ENCODE data around the gene BLM. TPM values are rescaled to one million over a fixed set of nuclear protein-coding genes. Genes with fewer than 3 reads are reported as not detected.
"Not testable (repeated sequence)": the region's sequence is repeated elsewhere in the genome, so short reads cannot be mapped to it uniquely, and the experiment has no call there.

BLM gene
- polyA plus RNA-seq, 1 of the 3 experiments (the other 2 are of a cell fraction), result 2.7 TPM

DNA sequence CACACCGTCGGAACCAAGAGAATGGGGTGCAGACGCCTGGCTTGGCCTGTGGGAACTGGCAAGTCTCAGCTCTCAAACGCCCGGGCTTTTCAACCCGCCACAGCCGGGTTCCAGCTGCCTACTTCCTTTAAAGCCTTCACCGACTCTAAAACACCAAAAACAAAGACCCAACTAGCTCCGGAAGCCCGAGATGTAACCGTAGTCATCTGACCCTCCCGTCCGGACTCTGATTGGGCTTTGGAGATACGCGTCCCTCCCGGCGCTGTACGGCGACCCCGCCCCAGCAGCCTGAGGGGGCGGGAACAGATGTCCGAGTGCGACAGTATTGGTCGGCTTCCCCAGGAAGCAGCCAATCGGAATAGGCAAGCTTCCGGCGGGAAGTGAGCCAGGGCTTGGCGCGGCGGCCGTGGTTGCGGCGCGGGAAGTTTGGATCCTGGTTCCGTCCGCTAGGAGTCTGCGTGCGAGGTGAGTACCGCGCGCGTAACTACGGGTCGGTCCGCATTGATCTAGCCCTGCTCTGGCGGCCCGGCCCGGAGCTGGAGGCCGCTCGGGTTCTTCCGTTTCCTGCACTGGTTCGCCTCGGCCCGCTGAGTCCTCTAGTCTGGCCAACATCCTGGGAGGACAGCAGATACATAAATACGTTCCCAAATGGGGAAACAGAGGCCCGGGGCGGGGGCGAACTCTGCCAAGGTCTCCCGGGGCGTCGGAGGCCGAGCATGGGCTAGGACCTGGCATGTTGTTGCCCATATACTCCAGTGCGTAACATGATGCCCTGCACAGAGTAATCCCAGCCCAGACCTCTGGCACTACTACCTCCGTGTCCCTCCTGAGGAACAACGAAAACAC lies at the start of gene BLM (continued):
- TF ChIP-seq, protein P1, sequence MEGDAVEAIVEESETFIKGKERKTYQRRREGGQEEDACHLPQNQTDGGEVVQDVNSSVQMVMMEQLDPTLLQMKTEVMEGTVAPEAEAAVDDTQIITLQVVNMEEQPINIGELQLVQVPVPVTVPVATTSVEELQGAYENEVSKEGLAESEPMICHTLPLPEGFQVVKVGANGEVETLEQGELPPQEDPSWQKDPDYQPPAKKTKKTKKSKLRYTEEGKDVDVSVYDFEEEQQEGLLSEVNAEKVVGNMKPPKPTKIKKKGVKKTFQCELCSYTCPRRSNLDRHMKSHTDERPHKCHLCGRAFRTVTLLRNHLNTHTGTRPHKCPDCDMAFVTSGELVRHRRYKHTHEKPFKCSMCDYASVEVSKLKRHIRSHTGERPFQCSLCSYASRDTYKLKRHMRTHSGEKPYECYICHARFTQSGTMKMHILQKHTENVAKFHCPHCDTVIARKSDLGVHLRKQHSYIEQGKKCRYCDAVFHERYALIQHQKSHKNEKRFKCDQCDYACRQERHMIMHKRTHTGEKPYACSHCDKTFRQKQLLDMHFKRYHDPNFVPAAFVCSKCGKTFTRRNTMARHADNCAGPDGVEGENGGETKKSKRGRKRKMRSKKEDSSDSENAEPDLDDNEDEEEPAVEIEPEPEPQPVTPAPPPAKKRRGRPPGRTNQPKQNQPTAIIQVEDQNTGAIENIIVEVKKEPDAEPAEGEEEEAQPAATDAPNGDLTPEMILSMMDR (IDR thresholded peaks at IDR 0.05), result no peak; the same call in 1 of the 2 replicates
- TF ChIP-seq GABPA (IDR thresholded peaks at IDR 0.05; ENCODE audit: low read depth) (peak; percentile 65), POLR2AphosphoS5 (IDR thresholded peaks at IDR 0.05; ENCODE audit: low read depth, low read length) (peak; percentile 89), MXI1 (IDR thresholded peaks at IDR 0.05; ENCODE audit: low read depth, low read length) (peak; percentile 98), NRF1 (IDR thresholded peaks at IDR 0.05; ENCODE audit: low read depth, low read length) (peak; percentile 22; the same call in 1 of the 2 replicates), SIN3A (IDR thresholded peaks at IDR 0.05; ENCODE audit: borderline replicate concordance, low read depth, low read length) (peak; percentile 98; the same call in 1 of the 2 replicates), EP300 (IDR thresholded peaks at IDR 0.05; ENCODE audit: borderline replicate concordance in 1 of 2, low read depth in 1 of 2, low read length in 1 of 2) (no peak), JUND (IDR thresholded peaks at IDR 0.05) (no peak), RXRA (IDR thresholded peaks at IDR 0.05; ENCODE audit: borderline replicate concordance, low read depth) (no peak)
- TF ChIP-seq, protein P2, sequence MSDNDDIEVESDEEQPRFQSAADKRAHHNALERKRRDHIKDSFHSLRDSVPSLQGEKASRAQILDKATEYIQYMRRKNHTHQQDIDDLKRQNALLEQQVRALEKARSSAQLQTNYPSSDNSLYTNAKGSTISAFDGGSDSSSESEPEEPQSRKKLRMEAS (IDR thresholded peaks at IDR 0.05; ENCODE audit: low read depth), result peak; percentile 92
- TF ChIP-seq, protein P3, sequence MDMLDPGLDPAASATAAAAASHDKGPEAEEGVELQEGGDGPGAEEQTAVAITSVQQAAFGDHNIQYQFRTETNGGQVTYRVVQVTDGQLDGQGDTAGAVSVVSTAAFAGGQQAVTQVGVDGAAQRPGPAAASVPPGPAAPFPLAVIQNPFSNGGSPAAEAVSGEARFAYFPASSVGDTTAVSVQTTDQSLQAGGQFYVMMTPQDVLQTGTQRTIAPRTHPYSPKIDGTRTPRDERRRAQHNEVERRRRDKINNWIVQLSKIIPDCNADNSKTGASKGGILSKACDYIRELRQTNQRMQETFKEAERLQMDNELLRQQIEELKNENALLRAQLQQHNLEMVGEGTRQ (IDR thresholded peaks at IDR 0.05; ENCODE audit: borderline replicate concordance, low read depth, low read length), result no peak

DNA sequence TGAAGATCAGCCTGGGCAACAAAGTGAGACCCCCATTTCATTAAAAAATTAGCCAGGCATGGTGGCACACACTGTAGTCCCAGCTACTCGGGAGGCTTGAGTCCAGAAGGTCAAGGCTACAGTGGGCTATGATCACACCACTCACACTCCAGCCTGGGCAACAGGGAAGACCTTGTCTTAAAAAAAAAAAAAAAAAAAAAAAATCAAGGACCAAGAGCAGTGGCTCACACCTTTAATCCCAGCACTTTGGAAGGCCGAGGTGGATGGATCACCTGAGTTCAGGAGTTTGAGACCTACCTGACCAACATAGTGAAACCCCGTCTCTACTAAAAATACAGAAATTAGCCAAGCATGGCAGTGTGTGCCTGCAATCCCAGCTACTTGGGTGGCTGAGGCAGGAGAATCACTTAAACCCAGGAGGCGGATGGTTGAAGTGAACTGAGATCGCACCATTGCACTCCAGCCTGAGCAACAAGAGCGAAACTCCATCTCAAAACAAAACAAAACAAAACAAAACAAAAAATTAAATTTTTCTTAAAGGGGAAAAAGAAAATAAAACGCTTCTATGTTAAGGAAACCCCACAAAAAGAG lies 49.3 kb upstream of the BLM start:
- H4K20me1 ChIP-seq (ENCODE audit: insufficient read depth); H3K4me3 ChIP-seq (ENCODE audit: low read depth in 2 of 2, low read length in 1 of 2); H3K9me2 ChIP-seq; H3K9me3 ChIP-seq; POLR2A ChIA-PET; H3K79me2 ChIP-seq (ENCODE audit: insufficient read depth); H3K36me3 ChIP-seq (replicated peaks in 1 of 2; ENCODE audit: control insufficient read depth in 1 of 2, insufficient read depth in 2 of 2, low read length in 1 of 2); H3K4me1 ChIP-seq (ENCODE audit: control insufficient read depth in 1 of 2, insufficient read depth in 2 of 2, low read depth in 1 of 2, low read length in 1 of 2); DNase-seq; H3K27ac ChIP-seq (ENCODE audit: low read depth in 2 of 2, low read length in 1 of 2); H3K9ac ChIP-seq; H2AFZ ChIP-seq (ENCODE audit: low read depth); H3K27me3 ChIP-seq (ENCODE audit: insufficient read depth): not testable (repeated sequence)
- Histone ChIP-seq H3F3A (replicated peaks; ENCODE audit: insufficient read depth) (peaks cover 14% of the 10 kb centered on the region), H3K4me2 (0 out of 2 replicates have a peak overlapping the region, but pooled peaks have one; percentile 4)
- 94% methylated on average over 7 of the region's 7 CpGs for WGBS (ENCODE audit: low lambda C conversion rate)
- CTCF ChIA-PET, result interaction anchor here (0.6 to 1.1 kb wide), 4 partner anchors 10 to 366 kb away, joined by 3 read pairs; no protein-coding TSS in a partner anchor

DNA sequence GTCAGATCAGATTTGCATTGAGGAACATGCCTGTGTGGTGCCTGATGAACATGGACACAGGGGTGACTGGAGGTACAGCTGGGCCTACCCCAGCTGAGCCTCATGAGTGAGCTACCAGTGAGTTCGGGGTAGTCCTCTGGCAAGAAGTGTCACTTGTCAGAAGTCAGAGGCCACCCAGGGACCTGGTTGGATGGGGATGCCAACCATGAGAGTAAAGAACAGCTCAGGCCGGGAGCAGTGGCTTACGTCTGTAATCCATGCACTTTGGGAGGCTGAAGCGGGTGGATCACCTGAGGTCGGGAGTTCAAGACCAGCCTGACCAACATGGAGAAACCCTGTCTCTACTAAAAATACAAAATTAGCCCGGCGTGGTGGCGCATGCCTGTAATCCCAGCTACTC lies 46.5 kb upstream of the BLM start:
- CTCF ChIA-PET, result interaction anchor here (1.0 to 2.0 kb wide), 2 partner anchors 14 to 23 kb away, joined by 3 to 4 read pairs; no protein-coding TSS in a partner anchor
- H3K27ac ChIP-seq (ENCODE audit: low read depth in 2 of 2, low read length in 1 of 2); H3K9me2 ChIP-seq; H3K4me3 ChIP-seq (ENCODE audit: low read depth in 2 of 2, low read length in 1 of 2); H3K27me3 ChIP-seq (ENCODE audit: insufficient read depth); H3K9ac ChIP-seq; H2AFZ ChIP-seq (ENCODE audit: low read depth); H3F3A ChIP-seq (replicated peaks; ENCODE audit: insufficient read depth); DNase-seq; POLR2A ChIA-PET; H4K20me1 ChIP-seq (ENCODE audit: insufficient read depth); H3K9me3 ChIP-seq; H3K79me2 ChIP-seq (ENCODE audit: insufficient read depth); H3K4me2 ChIP-seq; H3K4me1 ChIP-seq (ENCODE audit: control insufficient read depth in 1 of 2, insufficient read depth in 2 of 2, low read depth in 1 of 2, low read length in 1 of 2); H3K36me3 ChIP-seq (replicated peaks in 1 of 2; ENCODE audit: control insufficient read depth in 1 of 2, insufficient read depth in 2 of 2, low read length in 1 of 2): not testable (repeated sequence)
- 94% methylated on average over 8 of the region's 8 CpGs for WGBS (ENCODE audit: low lambda C conversion rate)

Measured in SK-N-SH (cell line).